ENCODE results near the gene EVA1C. TPM values are rescaled to one million over a fixed set of nuclear protein-coding genes. Genes with fewer than 3 reads are reported as not detected.
A peak's percentile ranks its signal among the peaks of the same experiment; 100 is the strongest.
"Not testable (repeated sequence)": the region's sequence is repeated elsewhere in the genome, so short reads cannot be mapped to it uniquely, and the experiment has no call there.

EVA1C gene
- total and polyA plus RNA-seq, 4 donors: 5.6 to 13.4 (median 10.7) TPM

DNA sequence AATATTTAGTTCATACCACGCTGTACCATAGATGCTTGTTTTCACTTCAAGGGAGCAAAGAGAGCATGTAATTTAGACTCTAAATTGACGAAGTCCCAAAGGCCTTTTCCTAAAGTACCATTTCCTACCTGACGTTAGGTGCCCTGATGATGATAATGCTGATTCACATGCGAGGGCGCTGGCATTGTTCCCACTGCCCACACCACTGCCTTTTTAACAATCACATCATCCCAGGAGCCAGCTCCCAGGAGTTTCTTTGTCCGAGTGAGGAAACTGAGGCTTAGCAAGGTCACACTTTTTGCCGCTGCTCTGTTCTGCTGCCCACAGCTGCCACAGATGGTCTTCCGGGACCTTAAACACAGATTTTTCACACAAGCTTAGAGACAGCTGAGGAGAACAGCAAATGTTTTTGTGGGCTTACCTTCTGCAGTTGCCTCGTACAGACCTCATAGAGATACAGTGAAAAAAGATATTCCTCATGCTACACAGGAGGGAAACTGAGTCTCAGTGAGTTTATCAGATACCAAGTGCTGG lies 69.4 kb downstream of the EVA1C start:
- no peak overlapping the region for H3K27ac ChIP-seq (ENCODE audit: low read depth, low read length)
- H3K4me3 ChIP-seq (ENCODE audit: low read depth, low read length): no peak overlapping the region
- no peaks in the 10 kb centered on the region for H3K27me3 ChIP-seq (ENCODE audit: control insufficient read depth, insufficient read depth, low read length)
- WGBS (ENCODE audit: insufficient coverage): 79% methylated on average over 7 of the region's 9 CpGs
- DNase-seq (ENCODE audit: low read depth in 4 of 6, low spot score in 6 of 6): no peak
- H3K9me3 ChIP-seq (ENCODE audit: control insufficient read depth, insufficient read depth, low read length): no peaks in the 10 kb centered on the region
- no peaks in the 10 kb centered on the region for H3K36me3 ChIP-seq (ENCODE audit: control insufficient read depth, insufficient read depth, low read length)
- H3K4me1 ChIP-seq (ENCODE audit: control insufficient read depth, insufficient read depth, low read length): no peaks in the 10 kb centered on the region

DNA sequence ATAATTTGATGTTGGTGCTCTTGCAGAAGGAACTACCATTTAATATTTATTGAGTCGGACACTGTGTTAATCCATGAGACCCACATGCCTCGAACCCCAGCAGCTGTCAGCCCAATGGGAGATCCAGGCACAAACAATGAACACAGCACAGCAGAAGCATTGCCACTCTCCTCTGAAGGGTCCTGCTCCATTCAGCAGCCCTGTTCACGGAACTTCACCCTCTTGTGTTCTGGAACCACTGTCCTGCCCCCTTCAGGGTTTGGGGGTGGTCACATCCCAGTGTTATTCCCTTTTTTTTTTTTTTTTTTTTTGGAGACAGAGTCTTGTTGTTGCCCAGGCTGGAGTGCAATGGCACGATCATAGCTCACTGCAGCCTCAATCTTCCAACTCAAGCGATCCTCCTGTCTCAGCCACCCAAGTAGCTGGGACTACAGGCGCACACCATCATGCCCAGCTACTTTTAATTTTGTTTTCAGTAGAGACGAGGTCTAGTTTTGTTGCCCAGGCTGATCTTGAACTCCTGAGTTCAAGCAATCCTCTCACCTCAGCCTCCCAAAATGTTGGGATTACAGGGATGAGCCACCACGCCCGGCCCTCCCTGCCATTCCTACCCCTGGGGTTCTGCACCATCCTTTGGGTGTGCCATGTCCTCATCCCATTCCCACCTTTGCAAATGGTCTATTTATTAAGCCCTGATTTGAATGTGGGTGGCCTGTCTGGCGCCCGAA lies 70.2 kb downstream of the EVA1C start:
- no peaks in the 10 kb centered on the region for H3K36me3 ChIP-seq (ENCODE audit: control insufficient read depth, insufficient read depth, low read length)

DNA sequence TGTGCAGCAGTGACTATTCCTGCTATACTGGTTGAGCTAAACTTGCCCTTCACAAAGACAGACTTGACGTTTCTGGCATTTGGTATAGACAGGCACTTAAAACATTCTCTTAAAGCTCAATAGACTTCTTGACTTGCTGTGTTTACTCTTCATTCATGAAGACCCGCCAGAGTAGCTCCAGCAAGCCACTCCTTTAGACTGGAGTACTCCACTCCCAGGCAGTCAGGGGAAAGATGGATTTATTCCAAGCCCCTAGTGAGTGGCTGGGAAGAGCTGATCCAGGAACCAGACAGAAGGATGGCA lies 70.7 kb downstream of the EVA1C start:
- DNase-seq (ENCODE audit: low read depth in 4 of 6, low spot score in 6 of 6): no peak
- no peak overlapping the region for H3K4me3 ChIP-seq (ENCODE audit: low read depth, low read length)
- WGBS (ENCODE audit: insufficient coverage): 38% methylated on average over 1 of the region's 2 CpGs
- no peak overlapping the region for H3K27ac ChIP-seq (ENCODE audit: low read depth, low read length)
- H3K36me3 ChIP-seq (ENCODE audit: control insufficient read depth, insufficient read depth, low read length): no peaks in the 10 kb centered on the region
- no peaks in the 10 kb centered on the region for H3K27me3 ChIP-seq (ENCODE audit: control insufficient read depth, insufficient read depth, low read length)
- H3K9me3 ChIP-seq (ENCODE audit: control insufficient read depth, insufficient read depth, low read length): no peaks in the 10 kb centered on the region
- H3K4me1 ChIP-seq (ENCODE audit: control insufficient read depth, insufficient read depth, low read length): no peaks in the 10 kb centered on the region

More for the DNA sequence above, 70.2 kb downstream of the EVA1C start:
- Histone ChIP-seq H3K4me1 (ENCODE audit: control insufficient read depth, insufficient read depth, low read length) (no peaks in the 10 kb centered on the region), H3K27me3 (ENCODE audit: control insufficient read depth, insufficient read depth, low read length) (no peaks in the 10 kb centered on the region), H3K4me3 (ENCODE audit: low read depth, low read length) (no peak overlapping the region), H3K27ac (ENCODE audit: low read depth, low read length) (no peak overlapping the region), H3K9me3 (ENCODE audit: control insufficient read depth, insufficient read depth, low read length) (no peaks in the 10 kb centered on the region)
- no peak for DNase-seq (ENCODE audit: low read depth in 4 of 6, low spot score in 6 of 6)
- 95% methylated on average over 10 of the region's 11 CpGs for WGBS (ENCODE audit: insufficient coverage)

DNA sequence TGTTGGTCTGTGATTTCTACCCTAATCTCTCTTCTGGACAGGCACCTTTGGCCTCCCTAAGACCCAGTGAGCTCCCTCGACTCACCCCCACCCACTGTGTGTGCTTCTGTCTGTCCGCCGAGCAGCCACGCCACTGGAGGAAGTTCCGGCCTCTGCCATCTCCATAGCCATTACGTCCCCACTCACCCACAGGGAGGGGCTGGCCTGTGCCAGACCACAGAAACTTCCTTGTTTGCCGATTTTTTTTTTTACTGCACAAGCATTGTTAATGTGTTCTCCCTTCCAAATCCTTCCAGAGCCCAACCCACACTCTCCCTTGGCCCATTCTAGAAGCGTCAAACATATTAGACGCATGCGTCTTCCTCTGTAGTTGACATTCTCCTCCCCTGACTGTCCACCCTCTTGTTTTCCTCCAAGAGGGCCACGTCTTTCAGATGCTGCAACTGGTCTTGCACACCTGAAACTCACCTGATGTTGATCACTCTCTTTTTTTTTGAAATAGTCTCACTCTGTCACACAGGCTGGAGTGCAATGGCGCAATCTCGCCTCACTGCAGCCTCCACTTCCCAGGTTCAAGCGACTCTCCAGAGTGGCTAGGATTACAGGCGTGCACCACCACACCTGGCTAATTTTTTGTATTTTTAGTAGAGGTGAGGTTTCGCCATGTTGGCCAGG lies 72.3 kb downstream of the EVA1C start:
- no peaks in the 10 kb centered on the region for H3K36me3 ChIP-seq (ENCODE audit: control insufficient read depth, insufficient read depth, low read length)
- H3K4me1 ChIP-seq (ENCODE audit: control insufficient read depth, insufficient read depth, low read length): no peaks in the 10 kb centered on the region
- H3K27me3 ChIP-seq (ENCODE audit: control insufficient read depth, insufficient read depth, low read length): no peaks in the 10 kb centered on the region
- no peak overlapping the region for H3K4me3 ChIP-seq (ENCODE audit: low read depth, low read length)
- H3K27ac ChIP-seq (ENCODE audit: low read depth, low read length): no peak overlapping the region
- 84% methylated on average over 12 of the region's 16 CpGs for WGBS (ENCODE audit: insufficient coverage)
- no peaks in the 10 kb centered on the region for H3K9me3 ChIP-seq (ENCODE audit: control insufficient read depth, insufficient read depth, low read length)
- DNase-seq (ENCODE audit: low read depth in 4 of 6, low spot score in 6 of 6): no peak

DNA sequence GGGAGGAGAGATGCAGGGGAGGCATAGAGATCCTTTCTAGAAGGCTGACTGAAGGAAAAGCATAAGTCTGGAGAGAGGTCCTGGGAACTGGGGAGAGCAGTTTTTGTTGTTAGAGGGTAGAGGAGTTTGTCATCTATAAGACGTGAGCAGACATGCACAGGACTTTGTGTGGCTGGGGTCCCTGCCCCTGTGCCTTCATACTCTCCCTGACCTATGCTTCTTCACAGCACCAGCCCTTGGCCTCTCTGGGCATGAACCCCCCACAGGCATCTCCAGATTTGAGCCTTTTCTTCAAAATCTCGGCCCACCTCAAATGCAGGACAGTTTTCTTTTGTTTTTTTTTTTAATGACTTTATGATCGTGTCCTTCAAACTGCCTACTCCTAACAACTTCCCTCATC lies 79.9 kb downstream of the EVA1C start:
- no peak for DNase-seq (ENCODE audit: low read depth in 4 of 6, low spot score in 6 of 6)
- H3K36me3 ChIP-seq (ENCODE audit: control insufficient read depth, insufficient read depth, low read length): no peaks in the 10 kb centered on the region
- 100% methylated on average over 1 of the region's 3 CpGs for WGBS (ENCODE audit: insufficient coverage)
- H3K4me1 ChIP-seq (ENCODE audit: control insufficient read depth, insufficient read depth, low read length): peaks cover 6% of the 10 kb centered on the region
- no peaks in the 10 kb centered on the region for H3K27me3 ChIP-seq (ENCODE audit: control insufficient read depth, insufficient read depth, low read length)
- no peaks in the 10 kb centered on the region for H3K9me3 ChIP-seq (ENCODE audit: control insufficient read depth, insufficient read depth, low read length)
- H3K27ac ChIP-seq (ENCODE audit: low read depth, low read length): no peak overlapping the region
- H3K4me3 ChIP-seq (ENCODE audit: low read depth, low read length): no peak overlapping the region

DNA sequence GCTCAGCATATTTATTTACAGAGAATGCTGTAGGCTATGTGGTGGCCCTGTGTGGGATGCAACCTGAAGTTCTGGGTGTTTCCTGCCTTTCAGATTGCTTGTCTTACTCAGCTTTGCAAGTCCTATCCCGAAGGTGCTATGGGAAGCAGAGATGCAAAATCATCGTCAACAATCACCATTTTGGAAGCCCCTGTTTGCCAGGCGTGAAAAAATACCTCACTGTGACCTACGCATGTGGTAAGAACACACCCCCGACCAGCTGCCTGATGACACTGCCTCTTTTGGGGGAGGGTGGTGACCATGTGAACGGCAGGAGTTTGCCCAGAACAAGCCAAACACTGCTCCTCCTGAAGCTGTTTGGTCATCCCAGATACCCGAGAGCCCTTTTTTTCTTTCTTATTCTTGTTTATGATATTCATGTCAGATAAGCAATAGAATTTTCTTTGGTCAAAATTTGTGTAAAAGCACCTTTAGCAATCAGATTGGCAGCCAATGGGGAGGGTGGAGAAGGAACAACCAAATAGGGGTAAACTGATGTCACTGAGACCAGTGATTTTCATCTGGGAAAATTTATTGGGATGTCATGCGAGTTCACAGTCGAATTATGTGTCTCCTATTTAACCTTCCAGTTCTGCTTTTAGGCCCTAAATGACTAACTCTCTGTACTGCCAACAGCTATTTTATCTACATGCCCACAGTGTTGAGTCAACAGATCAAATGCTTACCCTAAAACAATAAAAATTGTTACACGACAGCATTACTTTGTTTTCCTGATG lies 82.6 kb downstream of the EVA1C start:
- Histone ChIP-seq H3K27ac (ENCODE audit: low read depth, low read length) (no peak overlapping the region), H3K36me3 (ENCODE audit: control insufficient read depth, insufficient read depth, low read length) (no peaks in the 10 kb centered on the region), H3K9me3 (ENCODE audit: control insufficient read depth, insufficient read depth, low read length) (no peaks in the 10 kb centered on the region), H3K4me3 (ENCODE audit: low read depth, low read length) (no peak overlapping the region), H3K4me1 (ENCODE audit: control insufficient read depth, insufficient read depth, low read length) (peaks cover 15% of the 10 kb centered on the region), H3K27me3 (ENCODE audit: control insufficient read depth, insufficient read depth, low read length) (no peaks in the 10 kb centered on the region)
- WGBS (ENCODE audit: insufficient coverage): 83% methylated on average over 2 of the region's 10 CpGs
- DNase-seq (ENCODE audit: low read depth in 4 of 6, low spot score in 6 of 6): no peak

DNA sequence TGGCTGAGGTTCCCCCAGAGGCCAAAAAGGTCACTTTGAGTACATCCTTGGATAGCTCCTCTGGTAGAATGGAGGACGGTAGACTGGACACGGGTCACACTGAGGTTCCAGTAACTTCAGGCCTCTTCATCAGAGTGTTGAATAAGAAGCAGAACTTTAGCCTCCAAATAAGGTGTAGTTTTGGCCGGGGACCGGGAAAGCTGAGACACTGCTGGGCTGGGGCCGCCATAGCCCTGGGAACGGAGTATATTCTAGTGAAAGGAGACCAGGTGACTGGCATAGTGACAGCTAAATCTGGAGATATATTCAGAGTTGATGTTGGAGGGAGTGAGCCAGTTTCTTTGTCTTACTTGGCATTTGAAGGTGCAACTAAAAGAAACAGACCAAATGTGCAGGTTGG lies 84.1 kb downstream of the EVA1C start:
- Histone ChIP-seq H3K27me3 (ENCODE audit: control insufficient read depth, insufficient read depth, low read length) (no peaks in the 10 kb centered on the region), H3K4me1 (ENCODE audit: control insufficient read depth, insufficient read depth, low read length) (peaks cover 15% of the 10 kb centered on the region), H3K36me3 (ENCODE audit: control insufficient read depth, insufficient read depth, low read length) (no peaks in the 10 kb centered on the region), H3K4me3 (ENCODE audit: low read depth, low read length) (no peak overlapping the region), H3K9me3 (ENCODE audit: control insufficient read depth, insufficient read depth, low read length) (no peaks in the 10 kb centered on the region), H3K27ac (ENCODE audit: low read depth, low read length) (no peak overlapping the region)
- WGBS (ENCODE audit: insufficient coverage): 93% methylated on average over 5 of the region's 6 CpGs
- no peak for DNase-seq (ENCODE audit: low read depth in 4 of 6, low spot score in 6 of 6)

DNA sequence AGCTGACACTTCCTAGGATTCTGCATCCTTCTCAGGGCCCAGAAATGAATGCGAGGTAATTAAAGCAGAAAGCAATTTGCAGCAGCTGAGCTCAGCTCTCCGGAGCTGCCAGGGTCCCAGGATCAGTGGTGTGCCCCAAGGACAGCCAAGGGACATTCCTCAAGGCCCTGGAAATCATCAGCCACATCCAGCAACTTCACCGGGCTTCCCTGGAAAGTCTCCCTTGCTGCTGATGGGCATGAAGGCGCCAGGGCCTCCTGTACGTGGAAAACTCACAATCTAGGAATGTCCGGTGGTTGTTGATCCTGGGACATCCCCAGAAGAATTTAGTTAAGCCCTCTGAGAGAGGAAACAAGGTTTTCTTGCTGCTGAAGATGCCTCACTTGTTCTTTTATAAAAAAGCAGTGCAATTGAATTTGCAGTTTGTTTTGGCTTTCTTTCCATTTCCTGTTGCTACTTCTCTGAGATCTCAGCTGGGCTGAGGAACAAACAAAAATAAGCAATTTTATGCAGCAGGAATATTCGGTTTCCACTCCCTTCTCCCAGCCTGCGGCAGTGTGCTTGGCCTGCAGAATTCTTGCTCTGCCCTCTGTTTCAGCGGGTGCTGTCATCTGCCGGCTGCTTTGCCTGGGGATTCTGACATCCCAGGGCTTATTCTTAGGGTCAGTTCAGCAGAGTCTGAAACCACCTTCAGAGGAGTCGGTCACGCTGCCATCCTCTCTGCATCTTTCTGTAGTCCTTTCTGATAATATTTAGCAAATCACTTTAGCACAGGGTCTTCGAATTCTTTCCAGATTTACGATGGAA lies 86.9 kb downstream of the EVA1C start:
- WGBS (ENCODE audit: insufficient coverage): 26% methylated on average over 10 of the region's 14 CpGs
- H3K27me3 ChIP-seq (ENCODE audit: control insufficient read depth, insufficient read depth, low read length): no peaks in the 10 kb centered on the region
- H3K9me3 ChIP-seq (ENCODE audit: control insufficient read depth, insufficient read depth, low read length): no peaks in the 10 kb centered on the region
- no peaks in the 10 kb centered on the region for H3K36me3 ChIP-seq (ENCODE audit: control insufficient read depth, insufficient read depth, low read length)
- peak in 2 of 6 donors; percentile 52 to 63 for DNase-seq (ENCODE audit: low read depth in 4 of 6, low spot score in 6 of 6)
- no peak overlapping the region for H3K27ac ChIP-seq (ENCODE audit: low read depth, low read length)
- peaks cover 8% of the 10 kb centered on the region for H3K4me1 ChIP-seq (ENCODE audit: control insufficient read depth, insufficient read depth, low read length)
- H3K4me3 ChIP-seq (ENCODE audit: low read depth, low read length): no peak overlapping the region

DNA sequence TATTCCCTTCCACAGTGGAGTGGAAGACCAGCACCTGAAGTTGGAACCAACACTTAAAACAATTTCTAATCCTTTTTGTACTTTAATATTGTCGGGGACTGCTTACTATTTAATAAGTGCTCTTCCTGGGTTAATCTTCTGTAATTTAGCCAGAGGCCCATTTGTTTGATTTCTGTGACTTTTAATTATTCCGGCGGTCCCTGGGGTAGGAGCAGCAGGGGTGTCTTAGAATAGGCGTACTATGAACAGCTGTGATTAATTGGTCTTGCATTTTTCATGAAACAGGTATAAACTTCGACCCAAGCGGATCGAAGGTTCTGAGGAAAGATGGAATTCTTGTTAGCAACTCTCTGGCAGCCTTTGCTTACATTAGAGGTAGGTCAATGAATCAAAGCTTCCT lies 91.1 kb downstream of the EVA1C start:
- not testable (repeated sequence) for H3K27ac ChIP-seq (ENCODE audit: low read depth, low read length); DNase-seq (ENCODE audit: low read depth in 4 of 6, low spot score in 6 of 6); H3K4me1 ChIP-seq (ENCODE audit: control insufficient read depth, insufficient read depth, low read length); H3K4me3 ChIP-seq (ENCODE audit: low read depth, low read length); H3K9me3 ChIP-seq (ENCODE audit: control insufficient read depth, insufficient read depth, low read length); H3K27me3 ChIP-seq (ENCODE audit: control insufficient read depth, insufficient read depth, low read length); H3K36me3 ChIP-seq (ENCODE audit: control insufficient read depth, insufficient read depth, low read length)
- 63% methylated on average over 6 of the region's 7 CpGs for WGBS (ENCODE audit: insufficient coverage)

Measured in spinal cord (tissue), 10 donors.